Measurements from ENCODE around the gene USH2A.

DNA sequence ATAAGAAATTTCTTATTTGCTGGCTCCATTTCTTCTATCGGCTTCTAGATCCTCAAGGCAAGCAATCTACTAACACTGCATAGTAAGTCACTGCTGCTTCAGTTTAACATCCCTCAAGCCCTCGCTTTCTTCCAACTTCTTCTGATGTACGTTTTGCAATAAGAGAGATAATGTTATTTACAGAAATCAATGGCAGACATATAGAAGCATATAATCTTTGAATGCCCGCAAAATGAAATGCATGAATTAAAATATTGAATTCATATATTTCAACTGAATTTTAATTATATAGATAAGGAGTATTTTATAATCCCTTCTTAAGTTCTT, 712.4 kb downstream of the USH2A start:
- no peak for TF ChIP-seq EZH2phosphoT487 (IDR thresholded peaks at IDR 0.05; ENCODE audit: insufficient read depth, low read depth)
- TF ChIP-seq EZH2 (IDR thresholded peaks at IDR 0.05; ENCODE audit: insufficient read depth, poor library complexity, severe bottlenecking): no peak

Data from GM23248 (cell line).